Left renal cortex interstitium (tissue), 4 donors: ENCODE measurements around the gene EFCAB7. TPM values are rescaled to one million over a fixed set of nuclear protein-coding genes. Genes with fewer than 3 reads are reported as not detected.

Source experiments
- DNase-seq, 4 donors: peaks; one replicate each; pipeline ENCODE4 v3.0.0-alpha.2; 2013; ENCODE audit warnings: low read depth in 4 of 4, low spot score in 2 of 4, missing footprints in 1 of 4
- polyA plus RNA-seq, 4 donors: library from polyadenylated mRNA; unstranded; fragments of 120-200 nt; gene quantifications; one replicate each; pipeline ENCODE4 v1.2.1, GENCODE V29; 2013; ENCODE audit not compliant: insufficient read length in 4 of 4

The EFCAB7 gene, protein sequence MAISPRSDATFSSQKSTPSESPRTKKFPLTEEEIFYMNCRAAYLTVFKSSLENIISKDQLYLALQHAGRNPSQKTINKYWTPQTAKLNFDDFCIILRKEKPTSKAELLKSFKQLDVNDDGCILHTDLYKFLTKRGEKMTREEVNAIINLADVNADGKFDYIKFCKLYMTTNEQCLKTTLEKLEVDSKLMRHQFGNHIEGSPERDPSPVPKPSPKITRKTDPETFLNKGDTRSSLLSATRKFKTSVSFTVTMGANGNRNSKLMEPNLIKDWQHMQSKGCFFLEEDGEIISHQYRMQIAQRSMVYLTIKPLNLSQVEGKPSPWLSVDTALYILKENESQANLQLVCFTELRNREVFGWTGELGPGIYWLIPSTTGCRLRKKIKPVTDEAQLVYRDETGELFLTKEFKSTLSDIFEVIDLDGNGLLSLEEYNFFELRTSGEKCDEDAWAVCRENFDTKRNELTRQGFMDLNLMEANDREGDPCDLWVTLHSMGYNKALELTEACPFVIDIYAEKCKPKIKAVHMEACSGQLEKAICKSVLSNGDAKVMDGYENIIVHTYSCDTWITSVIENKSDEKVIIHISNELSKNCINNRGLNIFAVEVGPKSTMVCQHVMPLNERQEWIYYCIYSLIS
- 10 to 100 TPM; 19.6 to 27.9 (median 23.7) TPM for polyA plus RNA-seq

DNA sequence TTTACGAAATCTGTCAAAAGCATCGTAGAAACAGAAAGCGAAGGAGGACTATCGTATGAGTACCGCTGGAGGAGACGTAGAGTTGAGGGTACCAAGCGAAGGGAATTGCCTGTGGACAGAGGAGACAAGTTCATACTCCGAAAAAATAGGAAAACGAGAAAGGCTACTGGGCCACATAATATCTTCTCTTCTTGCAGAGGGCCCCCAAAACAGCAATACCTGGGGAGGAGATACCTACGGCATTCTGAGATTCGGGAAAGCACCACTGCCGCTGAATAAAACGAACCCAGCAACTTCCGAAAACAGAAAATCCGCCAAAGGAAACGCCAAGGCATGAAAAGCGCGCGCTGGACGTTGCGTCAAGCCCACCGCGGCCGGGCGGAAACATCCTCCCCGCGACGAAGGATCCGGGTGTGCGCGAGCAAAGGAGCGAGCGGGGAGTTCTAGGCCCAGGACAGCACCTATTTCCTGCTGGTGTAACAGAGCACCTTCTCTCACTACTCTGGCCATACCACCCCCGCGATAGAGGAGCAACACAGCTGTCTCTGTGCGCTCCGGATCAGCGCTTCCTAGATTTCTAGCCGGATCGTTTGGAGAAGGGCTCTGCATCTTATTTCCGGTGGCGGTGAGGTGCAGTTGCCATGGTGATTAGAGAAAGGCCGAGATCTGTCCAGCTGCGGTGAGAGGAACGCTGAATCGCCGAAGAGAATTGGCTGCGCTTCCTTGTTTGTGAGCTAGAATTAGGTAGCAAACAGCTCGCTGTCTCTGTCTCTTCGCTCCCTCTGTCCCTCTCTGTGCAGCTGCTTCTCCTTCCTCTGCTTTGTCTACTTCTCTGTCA, at the start of gene EFCAB7, which contains the start of gene ITGB3BP:
TSS of gene EFCAB7 (plus strand) at position 635 of the 838 bp plus-strand sequence. CDS start 2,048 bp downstream, outside the sequence.
TSS of gene ITGB3BP (minus strand) at position 335 of the 838 bp plus-strand sequence. CDS start at position 243, 92 bp downstream.
- DNase-seq, result peak; percentile 84 to 96 (median 86)

DNA sequence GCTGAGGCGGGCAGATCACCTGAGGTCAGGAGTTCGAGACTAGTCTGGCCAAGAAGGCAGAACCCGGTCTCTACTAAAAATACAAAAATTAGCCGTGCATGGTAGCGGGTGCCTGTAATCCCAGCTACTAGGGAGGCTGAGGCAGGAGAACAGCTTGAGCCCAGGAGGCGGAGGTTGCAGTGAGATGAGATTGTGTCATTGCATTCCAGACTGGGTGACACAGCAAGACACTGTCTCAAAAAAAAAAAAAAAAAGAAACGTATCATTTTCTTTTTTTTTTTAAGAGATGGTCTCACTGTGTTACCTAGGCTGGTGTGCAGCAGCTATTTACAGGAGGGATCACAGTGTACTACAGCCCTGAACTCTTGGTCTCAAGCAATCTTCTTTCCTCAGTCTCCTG, 47.6 kb upstream of the EFCAB7 start:
- no peak for DNase-seq

DNA sequence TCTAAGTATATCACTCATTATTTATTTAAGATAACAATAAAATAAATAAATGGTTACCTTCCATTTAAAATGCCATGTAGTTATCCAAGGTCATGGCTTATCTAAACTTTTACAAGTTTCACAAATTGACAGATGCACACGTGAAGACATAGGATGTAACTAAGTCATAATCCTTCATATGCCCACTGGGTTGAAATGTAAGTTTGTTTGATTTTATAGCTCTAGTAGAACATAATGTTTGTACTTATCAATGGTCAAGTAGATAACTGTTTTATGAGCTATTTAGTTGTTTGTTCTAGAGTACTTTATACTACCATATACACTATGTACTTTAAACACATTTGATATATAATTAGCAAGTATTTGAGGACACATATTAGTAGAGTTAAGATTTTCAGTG, 43.3 kb upstream of the EFCAB7 start:
- DNase-seq, result no peak

GRCh38 chr1:63486629-63487028, 36.7 kb upstream of the EFCAB7 start:
- DNase-seq, result no peak

DNA sequence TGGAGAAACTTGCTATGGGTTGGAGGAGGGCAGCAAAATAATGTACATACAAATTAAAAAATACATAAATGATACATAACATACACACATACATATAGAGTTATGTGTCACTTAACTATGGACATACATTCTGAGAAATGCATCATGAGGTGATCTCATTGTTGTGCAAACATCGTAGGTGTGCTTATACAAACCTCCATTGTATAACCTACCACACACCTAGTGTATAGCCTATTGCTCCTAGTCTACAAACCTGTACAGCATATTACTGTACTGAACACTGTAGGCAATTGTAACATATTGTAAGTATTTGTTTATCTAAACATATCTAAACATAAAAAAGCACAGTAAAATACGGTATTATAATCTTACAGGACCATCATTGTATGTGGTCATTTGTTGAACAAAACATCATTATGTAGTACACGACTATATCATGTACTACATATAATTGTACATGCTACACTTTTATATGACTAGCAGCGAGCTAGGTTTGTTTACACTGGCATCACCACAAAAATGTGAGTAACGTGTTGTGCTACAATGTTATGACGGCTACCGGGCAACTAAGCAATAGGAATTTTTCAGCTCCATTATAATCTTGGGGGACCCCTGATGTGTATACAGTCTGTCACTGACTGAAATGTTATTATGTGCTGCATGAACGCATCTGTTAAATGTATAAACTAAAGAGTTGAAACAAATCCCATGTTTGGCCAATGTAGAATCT, 35.8 kb upstream of the EFCAB7 start:
- no peak for DNase-seq

- no peak for DNase-seq
These were observed 25.7 kb upstream of the EFCAB7 start for GRCh38 chr1:63497577-63497976.

GRCh38 chr1:63498106-63498505, 25.2 kb upstream of the EFCAB7 start:
- DNase-seq, result no peak

DNA sequence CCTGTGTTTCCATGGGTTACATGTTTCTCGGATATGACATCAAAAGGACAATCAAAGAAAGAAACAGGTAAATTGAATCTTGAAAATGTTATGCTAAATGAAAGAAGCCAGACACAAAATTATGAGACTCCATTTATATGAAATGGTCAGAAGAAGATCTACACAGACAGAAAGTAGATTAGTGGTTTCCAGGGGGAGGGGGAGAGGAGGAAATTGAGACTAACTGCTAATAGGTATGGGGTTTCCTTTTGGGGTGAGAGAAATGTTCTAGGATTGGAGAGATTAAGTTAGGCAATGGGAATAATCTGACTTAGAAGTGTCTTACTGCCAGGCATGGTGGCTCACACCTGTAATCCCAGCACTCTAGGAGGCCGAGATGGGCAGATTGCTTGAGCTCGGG, 22.1 kb upstream of the EFCAB7 start:
- DNase-seq, result no peak

DNA sequence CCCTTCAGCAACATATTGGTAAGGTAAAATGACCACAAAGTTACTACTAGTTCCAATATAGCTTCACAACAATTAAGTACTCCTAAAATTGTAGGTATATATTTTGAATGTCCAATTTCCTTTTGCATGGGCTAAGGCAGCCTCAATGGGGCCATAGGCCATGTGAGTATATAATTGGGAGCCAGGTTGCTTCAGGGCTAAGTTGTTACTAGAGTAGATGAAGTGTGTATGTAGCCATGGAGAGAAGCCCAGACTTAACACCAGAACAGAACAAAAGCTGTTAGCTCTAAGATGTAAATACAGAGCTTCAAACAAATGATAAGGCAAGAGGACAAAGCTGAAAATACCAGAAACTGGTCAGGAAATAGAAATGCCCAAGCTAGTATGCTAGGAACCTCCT, 16.5 kb upstream of the EFCAB7 start:
- no peak for DNase-seq

- DNase-seq, result no peak
These were observed 13.6 kb upstream of the EFCAB7 start for GRCh38 chr1:63509718-63510117.

DNA sequence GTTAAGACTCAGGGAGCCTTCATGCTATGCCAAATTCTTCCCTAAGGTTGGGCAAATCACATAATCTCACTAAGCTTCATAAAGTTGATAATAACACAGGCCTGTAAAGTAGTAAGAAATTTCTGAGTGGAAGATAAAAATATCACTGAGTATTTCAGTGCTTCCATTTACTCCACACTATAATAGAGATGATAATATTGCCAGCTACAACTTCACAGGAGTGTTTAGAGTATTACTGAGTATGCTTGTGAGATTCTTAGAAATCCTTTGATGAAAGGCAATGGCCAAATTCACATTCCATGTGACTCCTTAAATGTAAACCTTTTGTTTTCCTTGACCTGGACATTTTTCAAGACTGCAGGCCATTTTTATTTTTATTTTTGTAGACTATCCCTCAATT, 10.7 kb upstream of the EFCAB7 start:
- DNase-seq, result no peak

DNA sequence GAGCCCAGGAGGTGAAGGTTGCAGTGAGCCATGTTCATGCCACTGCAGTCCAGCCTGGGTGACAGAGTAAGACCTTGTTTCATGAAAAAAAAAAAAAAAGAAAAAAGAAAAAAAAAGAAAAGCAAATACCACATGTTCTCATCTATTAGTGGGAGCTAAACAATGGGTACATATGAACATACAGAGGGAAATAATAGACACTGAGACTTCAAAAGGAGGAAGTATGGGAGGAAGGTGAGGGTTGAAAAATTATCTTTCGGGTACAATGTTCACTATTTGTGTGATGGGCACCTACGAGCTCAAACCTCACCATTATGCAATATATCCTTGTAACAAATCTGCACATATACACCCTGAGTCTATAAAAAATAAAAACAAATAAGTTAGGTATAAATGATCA, 6.7 kb upstream of the EFCAB7 start:
- DNase-seq, result no peak

- DNase-seq, result peak in 1 of 4 donors; percentile 22
These were observed 413 bp downstream of the EFCAB7 start for GRCh38 chr1:63523738-63524137.

GRCh38 chr1:63524201-63524600, 876 bp downstream of the EFCAB7 start:
- peak in 1 of 4 donors; percentile 1 for DNase-seq

GRCh38 chr1:63532727-63533126, 9.4 kb downstream of the EFCAB7 start:
- no peak for DNase-seq

- no peak for DNase-seq
These were observed 10.6 kb downstream of the EFCAB7 start for GRCh38 chr1:63533931-63534330.

GRCh38 chr1:63534406-63534805, 11.1 kb downstream of the EFCAB7 start:
- no peak for DNase-seq

GRCh38 chr1:63537006-63537405, 13.7 kb downstream of the EFCAB7 start:
- no peak for DNase-seq

- DNase-seq, result no peak
These were observed 14.6 kb downstream of the EFCAB7 start for GRCh38 chr1:63537940-63538339.

DNA sequence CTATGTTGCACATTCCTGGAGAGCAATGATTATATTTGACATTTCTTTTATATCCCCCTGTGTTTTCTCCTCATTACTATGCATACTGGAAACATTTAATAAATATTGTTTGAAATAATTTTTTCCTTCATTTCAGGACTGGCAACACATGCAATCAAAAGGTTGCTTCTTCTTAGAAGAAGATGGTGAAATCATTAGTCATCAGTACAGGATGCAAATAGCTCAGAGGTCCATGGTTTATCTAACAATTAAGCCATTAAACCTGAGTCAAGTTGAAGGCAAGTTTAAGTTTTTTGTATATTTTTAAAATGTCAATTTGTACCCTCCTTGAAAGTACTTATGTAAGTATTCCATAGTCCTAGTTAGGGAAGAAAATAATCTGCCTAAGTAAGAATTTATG, 22.5 kb downstream of the EFCAB7 start:
- no peak for DNase-seq
